HG02798 (cell line): Measurements from ENCODE around the gene CASP8.
"Not testable (repeated sequence)": the region's sequence is repeated elsewhere in the genome, so short reads cannot be mapped to it uniquely, and the experiment has no call there.

ENCODE experiments used
- ATAC-seq: cut with Tn5 transposase; IDR thresholded peaks from one replicate; pipeline ENCODE4 v1.9.1; 2021; ENCODE audit warnings: mild to moderate bottlenecking; ENCODE audit not compliant: unreplicated experiment, poor library complexity

The CASP8 gene

DNA sequence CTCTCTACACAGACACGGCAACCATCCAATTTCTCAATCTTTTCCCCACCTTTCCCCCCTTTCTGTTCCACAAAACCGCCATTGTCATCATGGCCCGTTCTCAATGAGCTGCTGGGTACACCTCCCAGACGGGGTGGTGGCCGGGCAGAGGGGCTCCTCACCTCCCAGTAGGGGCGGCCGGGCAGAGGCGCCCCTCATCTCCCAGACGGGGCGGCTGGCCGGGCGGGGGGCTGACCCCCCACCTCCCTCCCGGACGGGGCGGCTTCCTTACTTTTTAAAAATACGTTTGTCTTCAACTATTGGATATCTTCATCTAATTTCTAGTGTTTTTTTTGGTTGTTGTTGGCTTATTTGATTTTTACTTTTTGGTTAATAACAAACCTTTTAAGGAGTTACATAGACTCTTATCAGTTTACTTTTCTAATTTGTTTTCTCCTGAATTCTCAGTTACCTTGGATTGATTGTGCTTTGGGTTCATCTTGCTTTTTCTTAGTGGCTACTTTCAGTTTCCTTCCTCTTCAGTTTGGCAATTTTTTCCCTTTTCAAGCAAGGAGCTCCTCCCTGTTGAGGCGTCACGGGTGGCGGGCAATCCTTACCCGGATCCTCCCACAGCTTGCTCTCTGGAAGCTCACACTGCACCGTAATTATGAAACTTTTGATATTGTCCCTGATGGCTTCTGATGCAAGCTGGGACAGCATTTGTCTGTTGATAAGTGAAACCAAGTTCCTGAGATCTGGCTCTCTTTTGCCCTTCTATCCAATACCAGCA lies 21.0 kb upstream of the CASP8 start:
- ATAC-seq: not testable (repeated sequence)

DNA sequence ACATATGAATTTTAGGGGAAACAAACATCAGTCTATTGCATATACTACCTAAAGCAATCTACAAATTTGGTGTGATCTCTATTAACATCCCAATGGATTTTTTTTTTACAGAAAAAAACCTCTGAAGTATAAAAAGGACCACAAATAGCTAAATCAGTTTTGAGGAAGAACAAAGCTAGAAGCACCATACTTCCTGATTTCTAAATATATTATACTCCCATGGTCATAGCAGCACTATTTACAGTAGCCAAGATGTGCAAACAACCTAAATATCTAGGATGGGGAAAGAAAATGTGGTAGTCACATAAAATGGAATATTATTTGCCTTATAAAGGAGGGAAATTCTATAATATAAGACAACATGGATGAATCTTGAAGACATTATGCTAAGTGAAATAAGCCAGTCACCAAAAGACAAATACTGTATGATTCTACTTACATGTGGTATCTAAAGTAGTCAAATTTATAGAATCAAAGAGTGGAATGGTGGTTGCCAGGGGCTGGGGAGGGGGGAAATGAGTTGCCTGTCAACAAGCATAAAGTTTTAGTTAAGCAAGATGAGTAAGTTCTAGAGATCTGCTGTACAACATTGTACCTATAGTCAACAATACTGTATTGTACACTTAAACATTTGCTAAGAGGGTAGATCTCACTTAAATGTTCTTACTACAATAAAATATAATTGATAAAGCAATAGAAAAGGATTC lies 17.6 kb upstream of the CASP8 start:
- no peak for ATAC-seq

DNA sequence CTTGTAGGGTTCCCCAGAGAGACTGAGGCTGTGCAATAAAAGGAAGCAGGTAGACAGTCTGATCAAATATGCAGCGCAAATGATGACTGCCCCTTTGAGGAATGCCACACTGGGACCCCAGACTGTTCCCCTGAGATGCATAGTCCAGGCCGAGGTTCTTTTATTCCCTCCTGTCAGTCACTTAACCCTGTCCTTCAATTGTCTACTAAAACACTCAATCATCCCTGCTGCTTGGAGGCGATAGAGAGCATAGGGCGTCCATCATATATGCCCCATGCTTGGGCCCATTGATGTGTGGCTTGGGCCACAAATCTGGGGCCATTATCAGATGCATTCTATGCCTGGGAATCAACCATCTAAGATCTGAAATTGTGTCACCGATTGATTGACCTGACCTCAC lies 15.5 kb upstream of the CASP8 start:
- ATAC-seq: no peak

- ATAC-seq: no peak
Measured at GRCh38 chr2:201246280-201246679, 14.1 kb upstream of the CASP8 start.

DNA sequence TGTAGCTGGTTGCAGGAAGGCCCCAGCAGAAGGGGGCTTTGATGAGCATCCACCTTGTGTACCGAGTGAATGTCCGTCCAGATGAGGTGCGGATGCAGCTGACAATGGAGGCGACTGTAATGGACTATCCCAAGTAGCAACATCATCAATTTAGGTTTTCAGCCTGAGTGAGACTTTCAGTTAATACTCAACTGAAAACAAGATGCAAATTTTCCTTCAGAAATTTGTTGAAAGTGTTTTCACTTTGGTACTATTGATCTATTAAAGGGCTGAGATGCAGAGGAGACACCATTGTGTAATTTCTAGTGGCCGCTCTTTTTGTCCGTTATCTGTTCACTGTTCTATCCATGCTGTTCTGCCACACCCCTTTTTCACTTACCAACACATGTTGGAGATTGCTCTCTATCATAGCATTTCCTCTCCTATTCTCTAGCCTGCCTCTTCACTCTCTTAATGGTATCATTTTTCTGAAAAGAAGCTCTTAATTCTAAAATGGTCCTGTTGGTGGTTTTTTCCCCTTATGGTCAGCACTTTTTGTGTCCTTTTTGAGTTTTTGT lies 12.0 kb upstream of the CASP8 start:
- ATAC-seq: no peak

DNA sequence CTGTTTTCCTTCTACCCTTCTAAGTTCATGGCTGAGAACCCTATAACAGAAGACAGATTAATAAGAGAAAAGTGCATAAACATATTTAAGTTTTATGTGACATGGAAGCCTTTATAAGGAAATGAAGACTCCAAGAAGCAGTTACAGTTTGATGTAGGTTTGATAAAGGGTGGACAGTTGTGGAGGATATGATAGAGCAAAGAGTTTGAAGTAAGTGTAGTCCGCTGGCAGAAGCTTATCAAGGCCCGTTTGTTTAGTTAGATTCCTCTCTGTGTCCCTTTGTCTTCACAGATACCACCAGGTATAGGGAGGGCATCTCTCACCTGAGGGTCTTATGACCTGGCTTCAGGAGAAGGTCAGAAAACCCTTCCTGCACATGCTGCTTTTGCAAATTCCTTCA lies 10.4 kb upstream of the CASP8 start:
- ATAC-seq: no peak

DNA sequence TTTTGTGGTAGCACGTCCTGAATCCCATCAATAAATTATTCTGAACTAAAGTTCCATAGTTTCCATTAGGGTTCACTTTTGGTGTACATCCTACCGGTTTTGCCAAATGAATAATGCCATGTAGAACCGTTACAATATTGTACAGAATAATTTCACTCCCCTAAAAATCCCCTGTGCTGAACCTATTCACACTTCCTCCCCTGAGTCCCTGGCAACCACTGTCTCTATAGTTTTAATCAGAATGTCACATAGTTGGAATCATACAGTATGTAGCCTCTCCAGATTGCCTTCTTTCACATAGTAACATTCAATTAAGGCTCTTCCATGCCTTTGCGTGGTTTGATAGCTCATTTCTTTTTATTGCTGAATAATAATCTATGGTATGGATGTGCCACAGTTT lies 9.6 kb upstream of the CASP8 start:
- ATAC-seq: no peak

GRCh38 chr2:201254081-201254730 lies 6.1 kb upstream of the CASP8 start:
- ATAC-seq: no peak

DNA sequence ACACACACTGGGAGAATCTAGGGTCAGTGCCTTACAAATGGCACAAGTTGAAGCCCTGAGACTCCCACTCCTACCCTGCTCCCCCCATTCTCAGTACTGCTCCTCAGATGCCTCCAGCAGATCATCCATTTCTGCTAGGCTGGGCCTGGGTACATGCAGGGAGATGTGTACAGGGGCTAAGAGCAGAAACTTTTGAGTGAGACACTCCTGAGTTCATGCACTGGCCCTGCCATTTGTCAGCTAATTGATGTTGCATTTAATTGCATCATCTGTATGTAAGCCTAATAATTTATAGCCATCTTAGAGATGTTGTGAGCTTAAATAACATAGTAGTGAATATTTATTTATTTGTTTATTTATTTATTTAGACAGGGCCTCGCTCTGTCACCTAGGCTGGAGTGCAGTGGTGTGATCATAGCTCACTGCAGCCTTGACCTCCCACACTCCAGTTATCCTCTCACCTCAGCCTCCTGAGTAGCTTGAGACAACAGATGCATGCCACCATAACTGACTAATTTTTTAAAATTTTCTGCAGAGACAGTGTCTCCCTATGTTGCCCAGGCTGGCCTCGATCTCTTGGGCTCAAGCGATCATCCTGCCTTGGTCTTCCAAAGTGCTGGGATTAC lies 4.8 kb upstream of the CASP8 start:
- no peak for ATAC-seq

DNA sequence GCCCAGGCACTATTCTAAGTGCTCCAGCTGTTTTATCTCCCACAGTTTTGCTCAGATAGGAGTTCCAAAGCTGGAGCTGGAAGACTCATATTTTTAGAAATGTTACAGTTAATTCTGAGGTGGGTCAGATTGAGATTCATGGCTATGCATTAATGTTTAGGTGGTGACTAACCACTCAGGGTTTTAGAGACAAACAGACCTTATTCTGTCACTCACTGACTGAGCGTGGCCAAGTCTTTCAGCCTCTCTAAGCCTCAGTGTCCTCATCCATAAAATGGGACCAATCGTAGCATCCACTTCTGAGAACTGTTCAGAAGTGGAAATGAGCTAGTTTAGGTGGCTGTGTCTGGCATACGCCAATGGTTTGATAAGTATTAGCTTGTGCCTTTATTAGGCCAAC lies 4.3 kb upstream of the CASP8 start:
- no peak for ATAC-seq

DNA sequence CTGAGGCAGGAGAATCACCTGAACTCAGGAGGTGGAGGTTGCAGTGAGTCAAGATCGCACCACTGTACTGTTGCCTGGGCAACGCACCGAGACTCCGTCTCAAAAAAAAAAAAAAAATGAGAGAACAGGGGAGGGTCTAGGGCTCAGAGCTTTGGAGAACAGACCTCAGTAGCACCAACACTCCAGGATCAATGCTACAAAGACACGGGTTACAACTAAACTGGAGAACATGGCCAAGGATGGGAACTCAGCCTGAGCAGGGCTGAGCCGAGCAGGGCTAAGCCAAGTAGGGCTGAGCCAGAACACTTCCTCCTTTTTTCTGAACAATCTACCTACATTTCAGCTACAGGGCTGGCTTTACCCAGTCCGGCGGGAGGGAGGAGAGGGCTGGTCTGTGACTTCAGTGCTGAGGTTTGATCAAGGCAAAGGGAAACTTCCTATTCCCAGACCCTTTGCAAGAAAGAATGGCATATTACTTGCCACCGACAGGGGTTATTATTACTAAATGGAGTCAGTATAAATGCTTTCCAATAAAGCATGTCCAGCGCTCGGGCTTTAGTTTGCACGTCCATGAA lies 2.9 kb upstream of the CASP8 start:
- ATAC-seq: peak; percentile 59

GRCh38 chr2:201257956-201258665 lies 2.2 kb upstream of the CASP8 start:
- peak; percentile 76 for ATAC-seq

- peak; percentile 0 for ATAC-seq
Measured at GRCh38 chr2:201258666-201259615, 1.4 kb upstream of the CASP8 start.

- no peak for ATAC-seq
Measured at GRCh38 chr2:201261471-201261870, 1.1 kb downstream of the CASP8 start.

- no peak for ATAC-seq
Measured at GRCh38 chr2:201261906-201262305, 1.6 kb downstream of the CASP8 start.

DNA sequence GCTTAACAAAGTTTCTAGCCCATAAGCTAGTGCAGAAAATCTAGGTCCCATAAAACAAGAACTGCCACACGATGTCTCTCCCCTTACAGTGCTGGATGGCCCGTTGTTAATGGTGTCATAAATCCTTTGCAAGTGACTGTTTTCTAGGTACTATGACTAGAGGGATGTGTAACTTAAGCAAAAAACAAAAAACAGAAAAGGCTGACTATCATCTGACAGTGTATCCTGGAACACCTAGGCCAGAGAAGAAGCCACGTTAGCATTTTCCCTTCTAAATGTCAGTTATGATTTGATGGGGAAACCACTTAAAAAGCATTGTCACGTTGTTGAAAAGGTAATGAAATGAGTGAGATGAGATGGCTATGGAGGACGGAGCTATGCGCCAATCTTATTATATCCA lies 2.4 kb downstream of the CASP8 start:
- ATAC-seq: no peak

DNA sequence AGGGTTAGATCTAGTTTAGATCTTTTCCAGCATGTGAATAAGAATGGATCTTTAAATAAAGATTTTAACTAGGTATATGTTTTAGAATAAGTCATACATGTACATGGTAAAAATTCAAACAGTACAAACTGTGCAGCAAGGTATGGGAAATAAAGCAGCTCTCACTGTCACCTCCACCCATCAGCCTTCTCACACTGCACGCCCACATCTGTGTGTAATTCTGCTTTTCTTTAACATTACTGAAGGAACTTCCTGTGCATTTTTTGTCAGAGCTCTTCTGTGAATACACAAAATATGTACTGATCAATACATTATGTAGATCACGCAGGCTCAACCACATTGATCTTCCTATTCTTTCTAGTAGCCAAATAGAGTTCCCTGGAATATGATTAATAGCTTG lies 3.4 kb downstream of the CASP8 start:
- ATAC-seq: no peak

- ATAC-seq: no peak
Measured at GRCh38 chr2:201264472-201265173, 4.3 kb downstream of the CASP8 start.
